GM18858 (cell line): Measurements from ENCODE around the gene NF1.
"Not testable (repeated sequence)": the region's sequence is repeated elsewhere in the genome, so short reads cannot be mapped to it uniquely, and the experiment has no call there.

ENCODE experiments used
- ATAC-seq: cut with Tn5 transposase; IDR thresholded peaks from one replicate; pipeline ENCODE4 v1.9.1; 2021; ENCODE audit not compliant: unreplicated experiment

The NF1 gene

GRCh38 chr17:31378638-31379037, 283.9 kb downstream of the NF1 start:
- ATAC-seq = no peak

- no peak for ATAC-seq
These were observed 284.9 kb downstream of the NF1 start for GRCh38 chr17:31379597-31380205.

GRCh38 chr17:31381165-31381668, 286.4 kb downstream of the NF1 start:
- no peak for ATAC-seq

GRCh38 chr17:31382668-31383275, 288.0 kb downstream of the NF1 start:
- not testable (repeated sequence) for ATAC-seq

- not testable (repeated sequence) for ATAC-seq
These were observed 288.7 kb downstream of the NF1 start for GRCh38 chr17:31383488-31383887.

GRCh38 chr17:31385428-31386285, 290.9 kb downstream of the NF1 start:
- ATAC-seq = no peak

GRCh38 chr17:31386542-31387075, 291.8 kb downstream of the NF1 start:
- no peak for ATAC-seq

- no peak for ATAC-seq
These were observed 292.7 kb downstream of the NF1 start for GRCh38 chr17:31387438-31387837.

- ATAC-seq = no peak
These were observed 293.6 kb downstream of the NF1 start for GRCh38 chr17:31388351-31388750.

GRCh38 chr17:31388770-31389656, 294.2 kb downstream of the NF1 start:
- ATAC-seq = no peak

GRCh38 chr17:31389657-31390381, 295.0 kb downstream of the NF1 start:
- no peak for ATAC-seq

GRCh38 chr17:31390426-31390747, 295.6 kb downstream of the NF1 start:
- no peak for ATAC-seq

GRCh38 chr17:31390748-31391495, 296.1 kb downstream of the NF1 start:
- ATAC-seq = no peak

GRCh38 chr17:31391496-31391949, 296.7 kb downstream of the NF1 start, which contains the start of gene RAB11FIP4:
RAB11FIP4 (plus strand) TSS chr17:31391675; CDS start chr17:31391853, 178 bp downstream.
- no peak for ATAC-seq

GRCh38 chr17:31392002-31392855, 297.5 kb downstream of the NF1 start:
- ATAC-seq = no peak

- no peak for ATAC-seq
These were observed 298.3 kb downstream of the NF1 start for GRCh38 chr17:31392856-31393748.

GRCh38 chr17:31393749-31394146, 299.0 kb downstream of the NF1 start:
- no peak for ATAC-seq
